T-helper 22 cell (primary cell): Measurements from ENCODE around the gene INPP5A.

Experiments used
- DNase-seq: peaks from one replicate; pipeline ENCODE4 v3.0.0-alpha.2; 2020; ENCODE audit warnings: low read depth

INPP5A gene

DNA sequence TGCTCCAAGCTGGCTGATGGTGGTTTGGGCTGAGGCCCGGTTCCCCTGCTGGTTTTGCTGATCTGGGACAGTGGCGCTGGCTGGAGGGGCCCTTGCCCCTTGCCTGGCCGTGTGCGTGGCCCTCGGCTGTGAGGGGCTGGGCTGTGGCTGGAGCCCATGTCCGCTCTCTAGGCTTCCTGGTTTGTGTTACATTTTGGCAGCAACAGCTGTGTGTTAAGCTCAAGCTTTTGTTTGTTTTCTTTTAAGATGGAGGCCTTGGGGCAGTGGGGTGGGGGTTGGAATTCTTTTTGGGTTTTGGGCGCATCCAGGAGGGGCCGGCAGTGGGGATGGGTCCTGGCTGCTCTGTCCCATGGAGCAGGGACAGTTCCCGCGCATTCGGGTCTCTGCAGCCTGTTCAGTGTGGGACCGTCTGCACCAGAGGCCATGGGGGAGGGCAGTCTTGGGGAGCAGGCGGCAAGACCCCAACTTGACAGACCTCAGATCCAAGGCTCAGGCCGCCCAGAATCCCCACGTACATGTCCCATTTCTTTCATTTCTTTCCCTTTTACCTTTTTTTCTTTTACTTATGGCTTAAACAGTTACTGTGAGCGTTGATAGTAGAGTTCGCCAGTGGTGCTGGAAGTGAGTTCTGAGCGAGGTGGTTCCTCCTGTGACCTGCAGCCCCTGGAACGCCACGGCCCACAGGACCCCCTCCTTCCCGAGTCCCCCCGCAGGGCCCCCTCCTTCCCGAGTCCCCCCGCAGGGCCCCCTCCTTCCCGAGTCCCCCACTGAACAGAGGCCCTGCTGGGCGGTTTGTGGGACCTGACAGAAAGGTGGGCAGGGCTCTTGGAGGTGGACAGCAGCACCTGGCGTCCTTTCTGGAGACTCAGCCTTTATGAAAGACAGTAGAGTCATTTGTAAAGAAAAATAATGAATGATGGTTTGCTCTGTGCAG is 75.3 kb downstream of the INPP5A start:
- DNase-seq = no peak

DNA sequence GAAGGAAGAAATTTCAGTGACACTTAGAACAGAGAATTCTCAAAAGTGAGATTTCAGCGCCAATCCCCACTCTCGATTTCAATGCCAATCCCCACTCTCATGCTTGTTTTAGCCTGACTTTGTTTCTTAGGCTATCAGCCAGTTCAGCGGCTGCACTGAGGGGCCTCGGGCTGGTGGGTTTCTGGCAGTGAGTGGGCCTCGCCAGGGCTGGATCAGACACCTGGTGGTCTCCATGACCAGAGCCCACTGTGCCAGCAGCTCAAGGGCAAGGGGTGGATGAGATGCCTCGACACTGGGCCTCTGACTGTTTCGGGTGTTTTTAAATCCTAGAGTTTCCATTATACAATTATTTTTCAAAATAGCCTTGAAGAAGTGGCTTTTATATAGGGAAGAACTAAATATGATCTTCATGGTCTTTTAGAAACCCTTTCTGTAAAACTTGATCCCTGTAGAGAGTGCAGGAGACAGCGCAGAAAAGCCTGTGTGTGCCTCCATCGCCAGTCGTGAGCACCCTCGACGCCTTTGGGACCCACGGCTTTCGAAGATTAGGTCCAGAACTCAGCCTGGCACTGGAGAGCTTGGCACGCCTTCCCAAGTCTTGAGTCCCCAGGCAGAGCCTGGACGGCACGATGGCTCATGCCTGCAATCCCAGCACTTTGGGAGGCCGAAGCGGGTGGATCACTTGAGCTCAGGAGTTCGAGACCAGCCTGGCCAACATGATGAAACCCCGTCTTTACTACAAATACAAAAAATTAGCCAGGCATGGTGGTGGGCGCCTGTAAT is 76.2 kb downstream of the INPP5A start:
- no peak for DNase-seq

DNA sequence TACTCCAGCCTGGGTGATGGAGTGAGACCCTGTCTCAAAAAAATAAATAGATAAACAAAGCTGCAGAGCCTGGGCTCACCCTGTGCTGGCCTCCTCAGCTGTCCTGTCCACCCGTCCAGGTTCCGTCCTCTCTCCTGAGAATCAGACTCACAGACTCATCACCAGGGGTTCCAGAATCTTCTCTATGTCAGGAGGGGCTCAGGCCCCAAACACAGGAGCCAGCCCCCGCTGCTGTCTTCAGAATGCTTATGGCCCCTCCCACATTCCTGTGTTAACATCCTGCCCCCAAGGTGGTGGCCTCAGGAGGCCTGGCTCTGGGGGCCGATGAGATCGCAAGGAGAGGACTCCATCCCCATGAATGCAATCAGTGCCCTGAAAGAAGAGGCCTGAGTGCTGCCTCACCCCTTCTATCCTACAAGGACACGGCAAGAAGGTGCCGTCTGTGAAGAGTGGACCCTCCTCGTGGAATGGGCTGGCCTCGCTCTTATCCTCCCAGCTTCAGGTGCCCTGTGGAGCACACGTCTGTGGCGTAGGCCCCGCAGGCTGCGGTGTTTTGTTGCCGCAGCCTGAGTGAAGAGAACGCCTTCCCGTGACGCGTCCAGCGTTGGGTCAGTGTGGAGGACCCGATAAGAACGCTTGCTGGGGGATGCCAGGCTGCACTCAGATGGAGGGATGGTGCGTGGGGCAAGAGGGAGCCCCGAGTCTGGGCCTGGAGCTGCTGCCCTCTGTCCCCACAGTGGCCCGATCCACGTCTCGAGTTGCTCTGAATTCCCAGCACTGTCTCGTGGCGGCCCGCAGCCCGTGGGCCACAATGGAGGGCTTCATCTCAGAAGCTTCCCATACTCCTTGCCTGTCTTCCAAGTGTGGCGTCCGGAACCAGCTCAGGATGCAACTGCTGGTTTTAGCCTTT is 77.1 kb downstream of the INPP5A start:
- DNase-seq = no peak

DNA sequence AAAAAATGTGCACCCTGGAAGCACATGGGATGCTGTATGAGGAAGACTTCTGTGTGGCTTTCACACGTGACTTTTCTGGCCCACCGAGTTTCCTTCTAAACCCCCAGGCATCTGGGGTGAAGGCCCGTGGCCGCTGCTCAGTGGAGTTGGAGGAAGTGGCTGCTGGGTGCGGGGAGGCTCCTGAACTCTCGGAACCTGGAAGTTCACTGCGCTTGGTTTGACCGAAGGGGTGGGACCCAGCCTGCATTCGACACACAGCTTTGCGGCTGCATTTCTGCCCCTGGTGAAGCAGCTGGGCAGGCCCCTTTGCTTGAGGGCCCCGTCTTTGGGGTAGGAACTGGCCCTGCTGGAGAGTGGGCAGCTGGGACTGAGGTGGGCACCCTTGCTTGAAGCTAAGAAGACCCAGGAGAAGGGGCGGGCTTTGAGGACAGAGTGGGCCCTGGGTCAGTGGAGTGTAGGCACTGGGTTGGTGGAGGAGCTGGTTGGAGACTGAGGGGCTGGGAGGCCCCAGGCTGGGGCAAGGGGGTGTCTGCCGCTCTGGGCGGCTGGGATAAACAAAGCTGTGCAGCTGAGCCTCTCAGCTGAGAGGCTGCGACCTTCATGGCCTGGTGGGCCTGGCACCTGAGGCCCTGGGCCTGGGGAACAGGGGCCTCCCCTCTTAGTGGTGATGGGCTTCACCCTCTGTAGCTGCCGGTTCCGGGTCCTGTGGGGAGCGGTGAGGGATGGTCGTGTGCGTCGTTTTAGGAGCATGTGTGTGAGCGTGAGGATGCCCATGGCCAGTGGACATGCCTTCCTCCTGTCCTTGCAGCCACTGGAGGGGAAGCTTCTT is 78.0 kb downstream of the INPP5A start:
- no peak for DNase-seq

GRCh38 chr10:132616170-132616995 is 78.8 kb downstream of the INPP5A start:
- DNase-seq = peak; percentile 27

GRCh38 chr10:132616996-132617736 is 79.6 kb downstream of the INPP5A start:
- no peak for DNase-seq

DNA sequence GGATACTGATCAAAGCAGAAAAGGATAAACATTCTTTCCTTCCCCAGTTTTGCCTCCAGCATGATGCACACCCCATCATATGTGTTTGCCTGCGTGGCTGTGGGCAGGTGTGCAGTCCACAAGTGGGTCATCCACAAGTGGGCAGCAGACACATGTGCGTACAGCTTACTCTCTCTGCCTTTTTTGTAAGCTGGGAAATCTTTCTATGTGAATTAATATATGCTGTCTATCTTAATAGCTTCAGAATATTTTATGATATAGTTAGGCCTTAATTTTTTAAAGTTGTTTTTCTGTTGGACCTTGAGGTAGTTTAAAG is 80.1 kb downstream of the INPP5A start:
- no peak for DNase-seq

GRCh38 chr10:132618158-132618919 is 80.8 kb downstream of the INPP5A start:
- no peak for DNase-seq

- no peak for DNase-seq
Observed at GRCh38 chr10:132619927-132620326, 82.3 kb downstream of the INPP5A start.

- DNase-seq = no peak
Observed at GRCh38 chr10:132624061-132624846, 86.7 kb downstream of the INPP5A start.

- DNase-seq = no peak
Observed at GRCh38 chr10:132624847-132625471, 87.4 kb downstream of the INPP5A start.

DNA sequence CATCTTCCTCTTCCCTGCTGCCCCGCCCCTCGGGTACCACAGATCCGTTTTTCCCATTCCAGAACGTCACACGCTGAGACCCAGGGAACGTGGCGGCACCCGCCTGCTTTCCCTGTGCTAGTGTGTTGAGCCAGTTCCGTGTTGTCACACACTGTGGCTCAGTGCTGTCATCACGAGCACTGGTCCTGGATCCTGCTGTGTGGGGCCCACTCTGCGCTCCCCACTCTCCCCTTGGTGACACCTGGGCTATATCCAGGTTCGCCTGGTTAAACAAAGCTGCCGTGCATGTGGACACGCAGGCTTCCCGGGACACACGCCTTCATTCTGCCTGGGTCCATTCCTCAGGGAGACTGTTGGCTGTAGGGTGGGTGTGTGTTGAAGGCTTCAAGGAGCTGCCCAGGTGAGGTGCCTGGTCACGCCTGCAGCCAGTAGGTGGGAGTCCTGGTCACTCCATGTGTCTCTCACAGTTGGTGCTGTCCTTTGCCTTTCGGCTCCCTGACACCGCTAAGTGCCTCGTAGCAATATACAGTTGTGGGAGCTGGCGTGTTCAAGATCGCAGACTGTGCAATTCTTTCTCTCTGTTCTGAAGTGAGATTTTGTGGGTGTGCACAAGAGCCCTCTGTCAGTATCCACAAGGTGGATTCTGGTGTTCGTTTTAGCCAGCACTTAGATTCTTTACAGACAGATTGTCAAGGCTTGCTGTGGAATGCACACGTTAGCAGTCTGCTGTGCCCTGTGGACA is 88.6 kb downstream of the INPP5A start:
- DNase-seq = no peak

GRCh38 chr10:132626761-132627665 is 89.4 kb downstream of the INPP5A start:
- DNase-seq = no peak

- no peak for DNase-seq
Observed at GRCh38 chr10:132627666-132628531, 90.3 kb downstream of the INPP5A start.
